ENCODE results near the gene RFT1. TPM values are rescaled to one million over a fixed set of nuclear protein-coding genes. Genes with fewer than 3 reads are reported as not detected.

The RFT1 gene
- polyA plus RNA-seq, 1 donor (not counting 4 experiments of a cell fraction or from before 2014, with no cell fraction given): 34.4 TPM

DNA sequence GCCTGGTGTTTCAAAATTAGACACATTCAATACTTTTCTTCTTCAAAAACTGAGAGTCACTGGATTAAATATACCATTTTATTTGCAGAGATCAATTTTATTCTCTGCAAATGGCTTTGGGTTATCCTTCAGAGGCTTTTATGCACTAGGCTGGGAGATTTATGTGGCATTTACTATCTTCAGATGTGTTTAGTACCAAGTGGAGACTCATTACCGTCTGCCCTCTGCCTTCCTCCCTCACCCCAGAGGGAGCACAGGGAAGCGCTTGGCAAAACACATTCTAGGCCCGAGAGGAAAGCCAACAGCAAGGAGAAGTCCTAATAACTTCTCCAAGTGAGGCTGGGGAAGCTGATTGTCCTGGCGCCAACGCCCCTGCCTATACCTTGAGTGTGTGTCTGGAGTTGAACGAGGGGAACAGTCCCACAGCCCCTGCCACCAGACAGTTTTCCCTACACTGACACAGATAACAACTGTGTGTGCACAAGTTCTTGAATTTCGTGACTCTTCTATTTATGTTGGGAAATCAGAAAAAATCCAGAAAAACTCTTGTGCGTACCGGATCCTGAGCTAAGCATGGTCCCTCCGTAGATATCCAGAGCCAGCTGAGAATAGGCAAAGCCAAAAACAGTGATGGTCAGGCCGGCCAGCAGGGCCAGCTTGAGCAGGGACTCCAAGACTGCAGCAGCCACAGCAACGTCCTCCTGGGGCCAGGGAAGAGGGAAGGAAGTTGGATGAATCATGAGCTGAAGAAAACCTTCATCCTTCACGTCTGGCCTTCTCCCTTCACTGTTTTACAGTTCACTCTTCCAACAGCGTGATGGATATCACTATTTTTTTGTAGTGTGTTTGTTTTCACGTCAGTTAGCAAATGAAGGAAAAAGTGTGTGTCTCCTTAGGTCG is 26.6 kb downstream of the RFT1 start:
- H4K20me1 ChIP-seq (ENCODE audit: control insufficient read depth, extremely low read depth, insufficient read depth, low read length): no peaks in the 10 kb centered on the region
- peaks cover 2% of the 10 kb centered on the region for H3K4me1 ChIP-seq (ENCODE audit: control insufficient read depth, extremely low read depth, insufficient read depth, low read length)
- no peaks in the 10 kb centered on the region for H3K79me2 ChIP-seq (ENCODE audit: control insufficient read depth, insufficient read depth, low read length)
- FAIRE-seq (no peak), DNase-seq (ENCODE audit: low read depth, low spot score) (no peak)
- no peak overlapping the region for H3K9ac ChIP-seq (ENCODE audit: control insufficient read depth, extremely low read depth, insufficient read depth, low read length)
- no peak overlapping the region for H3K4me3 ChIP-seq (ENCODE audit: control insufficient read depth in 2 of 3, extremely low read depth in 1 of 3, insufficient read depth in 2 of 3, low read depth in 1 of 3, low read length in 3 of 3)
- H3K27ac ChIP-seq (ENCODE audit: control insufficient read depth, insufficient read depth, low read length): no peak overlapping the region
- no peak for TF ChIP-seq EZH2 (IDR thresholded peaks at IDR 0.05; ENCODE audit: low read length)
- TF ChIP-seq, protein P1, sequence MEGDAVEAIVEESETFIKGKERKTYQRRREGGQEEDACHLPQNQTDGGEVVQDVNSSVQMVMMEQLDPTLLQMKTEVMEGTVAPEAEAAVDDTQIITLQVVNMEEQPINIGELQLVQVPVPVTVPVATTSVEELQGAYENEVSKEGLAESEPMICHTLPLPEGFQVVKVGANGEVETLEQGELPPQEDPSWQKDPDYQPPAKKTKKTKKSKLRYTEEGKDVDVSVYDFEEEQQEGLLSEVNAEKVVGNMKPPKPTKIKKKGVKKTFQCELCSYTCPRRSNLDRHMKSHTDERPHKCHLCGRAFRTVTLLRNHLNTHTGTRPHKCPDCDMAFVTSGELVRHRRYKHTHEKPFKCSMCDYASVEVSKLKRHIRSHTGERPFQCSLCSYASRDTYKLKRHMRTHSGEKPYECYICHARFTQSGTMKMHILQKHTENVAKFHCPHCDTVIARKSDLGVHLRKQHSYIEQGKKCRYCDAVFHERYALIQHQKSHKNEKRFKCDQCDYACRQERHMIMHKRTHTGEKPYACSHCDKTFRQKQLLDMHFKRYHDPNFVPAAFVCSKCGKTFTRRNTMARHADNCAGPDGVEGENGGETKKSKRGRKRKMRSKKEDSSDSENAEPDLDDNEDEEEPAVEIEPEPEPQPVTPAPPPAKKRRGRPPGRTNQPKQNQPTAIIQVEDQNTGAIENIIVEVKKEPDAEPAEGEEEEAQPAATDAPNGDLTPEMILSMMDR (optimal IDR thresholded peaks at IDR 0.05 in 1 of 3, IDR thresholded peaks at IDR 0.05 in 1 of 3, conservative IDR thresholded peaks at IDR 0.05 in 1 of 3; ENCODE audit: extremely low read depth in 1 of 3, insufficient read depth in 2 of 3, low read length in 3 of 3): no peak
- no peak overlapping the region for H3K4me2 ChIP-seq (ENCODE audit: control insufficient read depth, extremely low read depth, insufficient read depth, low read depth, low read length)
- no peaks in the 10 kb centered on the region for H3K9me1 ChIP-seq (ENCODE audit: control insufficient read depth, extremely low read depth, insufficient read depth, low read length)
- H3K27me3 ChIP-seq (ENCODE audit: control insufficient read depth, extremely low read depth, insufficient read depth, low read length): no peaks in the 10 kb centered on the region
- no peak overlapping the region for H2AFZ ChIP-seq (ENCODE audit: control insufficient read depth, low read length)
- peaks cover 17 to 25% of the 10 kb centered on the region in 2 experiments for H3K36me3 ChIP-seq (ENCODE audit: control insufficient read depth in 2 of 2, extremely low read depth in 1 of 2, insufficient read depth in 2 of 2, low read length in 2 of 2)
- dilution Hi-C loops (cut with MboI; ENCODE audit: extremely low pct_ligation_motif_present, low sequenced_read_pairs): no loop called here
- no peaks in the 10 kb centered on the region for H3K9me3 ChIP-seq (ENCODE audit: control insufficient read depth, low read depth, low read length)

DNA sequence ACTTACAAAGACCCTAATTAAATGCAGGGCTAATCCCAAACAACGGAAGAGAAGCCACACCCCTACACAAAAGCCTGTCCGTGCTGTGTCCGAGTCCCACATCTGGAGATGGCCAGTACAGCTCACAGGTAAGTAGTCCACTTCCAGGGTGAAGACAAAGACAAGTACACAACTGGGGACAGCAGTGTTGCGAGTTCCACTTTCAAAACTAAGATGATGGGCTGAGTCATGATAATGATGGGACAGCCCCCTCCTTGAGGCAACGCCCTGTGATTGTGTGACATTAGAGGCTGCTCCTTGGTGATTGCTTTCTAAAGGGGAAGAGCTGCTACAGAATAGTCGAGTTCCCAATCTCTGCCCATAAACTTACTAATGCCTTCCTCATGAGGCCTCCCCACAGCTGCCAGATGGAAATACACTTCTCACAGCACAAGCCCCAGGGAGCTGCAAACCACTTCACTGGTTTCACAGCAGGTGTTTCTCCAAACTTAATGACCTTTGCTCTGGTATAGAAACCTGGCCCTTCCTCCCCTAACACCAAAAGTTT is 27.6 kb downstream of the RFT1 start:
- no peak for FAIRE-seq
- TF ChIP-seq, protein P1 (optimal IDR thresholded peaks at IDR 0.05 in 1 of 3, IDR thresholded peaks at IDR 0.05 in 1 of 3, conservative IDR thresholded peaks at IDR 0.05 in 1 of 3; ENCODE audit: extremely low read depth in 1 of 3, insufficient read depth in 2 of 3, low read length in 3 of 3): no peak
- TF ChIP-seq EZH2 (IDR thresholded peaks at IDR 0.05; ENCODE audit: low read length): no peak

More for the DNA sequence above, 27.6 kb downstream of the RFT1 start:
- no peak for DNase-seq (ENCODE audit: low read depth, low spot score)
- Histone ChIP-seq H2AFZ (ENCODE audit: control insufficient read depth, low read length) (no peak overlapping the region), H3K4me2 (ENCODE audit: control insufficient read depth, extremely low read depth, insufficient read depth, low read depth, low read length) (no peak overlapping the region), H3K9me3 (ENCODE audit: control insufficient read depth, low read depth, low read length) (no peaks in the 10 kb centered on the region), H3K9ac (ENCODE audit: control insufficient read depth, extremely low read depth, insufficient read depth, low read length) (no peak overlapping the region), H3K4me3 (ENCODE audit: control insufficient read depth in 2 of 3, extremely low read depth in 1 of 3, insufficient read depth in 2 of 3, low read depth in 1 of 3, low read length in 3 of 3) (no peak overlapping the region), H3K9me1 (ENCODE audit: control insufficient read depth, extremely low read depth, insufficient read depth, low read length) (no peaks in the 10 kb centered on the region), H3K79me2 (ENCODE audit: control insufficient read depth, insufficient read depth, low read length) (no peaks in the 10 kb centered on the region), H3K27ac (ENCODE audit: control insufficient read depth, insufficient read depth, low read length) (no peak overlapping the region), H3K4me1 (ENCODE audit: control insufficient read depth, extremely low read depth, insufficient read depth, low read length) (no peaks in the 10 kb centered on the region), H4K20me1 (ENCODE audit: control insufficient read depth, extremely low read depth, insufficient read depth, low read length) (no peaks in the 10 kb centered on the region), H3K36me3 (ENCODE audit: control insufficient read depth in 2 of 2, extremely low read depth in 1 of 2, insufficient read depth in 2 of 2, low read length in 2 of 2) (peaks cover 19 to 25% of the 10 kb centered on the region in 2 experiments), H3K27me3 (ENCODE audit: control insufficient read depth, extremely low read depth, insufficient read depth, low read length) (no peaks in the 10 kb centered on the region)
- dilution Hi-C loops (cut with MboI; ENCODE audit: extremely low pct_ligation_motif_present, low sequenced_read_pairs): no loop called here

Data from keratinocyte (primary cell).